ENCODE measurements around the gene LSM4. TPM values are rescaled to one million over a fixed set of nuclear protein-coding genes. Genes with fewer than 3 reads are reported as not detected.

The LSM4 gene
- total RNA-seq, 1 donor from 2014 or later = 72.3 TPM

- DNase-seq (no peak), ATAC-seq (no peak)
- no peak for TF ChIP-seq CTCF (IDR thresholded peaks at IDR 0.05)
- Histone ChIP-seq H3K4me3 (no peak overlapping the region), H3K27ac (peak overlapping the region; percentile 99), H3K9me3 (no peaks in the 10 kb centered on the region), H3K4me1 (peaks cover 31% of the 10 kb centered on the region), H3K27me3 (ENCODE audit: low read depth) (no peaks in the 10 kb centered on the region), H3K36me3 (no peaks in the 10 kb centered on the region)
- intact Hi-C loops (cut with DNase I) = no loop called here
These were observed 33.2 kb downstream of the LSM4 start for GRCh38 chr19:18289471-18290301.

- H3K27me3 ChIP-seq (ENCODE audit: low read depth) = no peaks in the 10 kb centered on the region
These were observed 34.8 kb downstream of the LSM4 start for GRCh38 chr19:18287836-18288772.

GRCh38 chr19:18286973-18287635, 35.8 kb downstream of the LSM4 start:
- Histone ChIP-seq H3K27ac (no peak overlapping the region), H3K4me3 (no peak overlapping the region), H3K4me1 (peaks cover 28% of the 10 kb centered on the region), H3K9me3 (no peaks in the 10 kb centered on the region), H3K36me3 (no peaks in the 10 kb centered on the region), H3K27me3 (ENCODE audit: low read depth) (no peaks in the 10 kb centered on the region)
- TF ChIP-seq CTCF (IDR thresholded peaks at IDR 0.05) = no peak
- ATAC-seq (no peak), DNase-seq (no peak)
- intact Hi-C loops (cut with DNase I) = no loop called here

More at GRCh38 chr19:18287836-18288772, 34.8 kb downstream of the LSM4 start:
- Histone ChIP-seq H3K4me1 (peaks cover 22% of the 10 kb centered on the region), H3K4me3 (no peak overlapping the region), H3K9me3 (no peaks in the 10 kb centered on the region), H3K27ac (peak overlapping the region; percentile 58), H3K36me3 (no peaks in the 10 kb centered on the region)
- no peak for ATAC-seq
- no peak for TF ChIP-seq CTCF (IDR thresholded peaks at IDR 0.05)
- no peak for DNase-seq
- intact Hi-C loops (cut with DNase I) = no loop called here

- H3K36me3 ChIP-seq = no peaks in the 10 kb centered on the region
- H3K27me3 ChIP-seq (ENCODE audit: low read depth) = no peaks in the 10 kb centered on the region
- TF ChIP-seq CTCF (IDR thresholded peaks at IDR 0.05) = no peak
- ATAC-seq (no peak), DNase-seq (no peak)
- H3K27ac ChIP-seq = no peak overlapping the region
- H3K9me3 ChIP-seq = no peaks in the 10 kb centered on the region
- intact Hi-C loops (cut with DNase I) = no loop called here
- H3K4me1 ChIP-seq = peaks cover 15% of the 10 kb centered on the region
- no peak overlapping the region for H3K4me3 ChIP-seq
These were observed 38.0 kb downstream of the LSM4 start for GRCh38 chr19:18284712-18285360.

- intact Hi-C loops (cut with DNase I) = no loop called here
- Histone ChIP-seq H3K4me3 (no peak overlapping the region), H3K36me3 (peaks cover 11% of the 10 kb centered on the region), H3K27me3 (ENCODE audit: low read depth) (no peaks in the 10 kb centered on the region), H3K9me3 (no peaks in the 10 kb centered on the region), H3K4me1 (peaks cover 25% of the 10 kb centered on the region), H3K27ac (peak overlapping the region; percentile 100)
- DNase-seq = no peak
- ATAC-seq = no peak
- TF ChIP-seq CTCF (IDR thresholded peaks at IDR 0.05) = no peak
These were observed 39.5 kb downstream of the LSM4 start for GRCh38 chr19:18283338-18283737.
